ENCODE results near the gene A4GALT.
"Not testable (repeated sequence)": the region's sequence is repeated elsewhere in the genome, so short reads cannot be mapped to it uniquely, and the experiment has no call there.

The A4GALT gene

DNA sequence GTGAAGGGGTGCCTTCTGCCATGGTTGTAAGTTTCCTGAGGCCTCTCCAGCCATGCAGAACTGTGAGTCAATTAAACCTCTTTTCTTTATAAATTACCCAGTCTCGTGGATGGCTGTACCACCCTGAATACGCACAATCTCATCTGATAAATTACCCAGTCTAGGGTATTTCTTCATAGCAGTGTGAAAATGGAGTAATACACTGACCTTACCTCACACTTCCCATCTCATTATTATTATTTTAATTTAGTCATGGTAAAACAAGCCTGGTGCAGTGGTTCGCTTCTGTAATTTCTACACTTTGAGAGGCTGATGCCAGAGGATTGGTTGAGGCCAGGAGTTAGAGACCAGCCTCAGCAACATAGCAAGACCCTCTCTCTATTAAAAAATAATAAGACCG lies 41.0 kb downstream of the A4GALT start:
- no peak for DNase-seq

DNA sequence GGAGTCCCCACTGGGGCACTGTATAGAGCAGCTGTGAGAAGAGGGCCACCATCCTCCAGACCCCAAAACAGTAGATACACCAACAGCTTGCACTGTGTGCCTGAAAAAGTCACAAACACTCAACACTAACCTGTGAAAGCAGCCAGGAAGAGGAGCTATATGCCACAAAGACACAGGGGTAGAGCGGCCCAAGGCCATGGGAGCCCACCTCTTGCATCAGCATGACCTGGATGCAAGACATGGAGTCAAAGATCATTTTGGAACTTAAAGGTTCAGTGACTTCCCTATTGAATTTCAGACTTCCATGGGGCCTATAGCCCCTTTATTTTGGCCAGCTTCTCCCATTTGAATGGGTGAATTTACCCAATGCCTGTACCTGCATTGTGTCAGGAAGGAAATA lies 41.8 kb downstream of the A4GALT start:
- no peak for DNase-seq

DNA sequence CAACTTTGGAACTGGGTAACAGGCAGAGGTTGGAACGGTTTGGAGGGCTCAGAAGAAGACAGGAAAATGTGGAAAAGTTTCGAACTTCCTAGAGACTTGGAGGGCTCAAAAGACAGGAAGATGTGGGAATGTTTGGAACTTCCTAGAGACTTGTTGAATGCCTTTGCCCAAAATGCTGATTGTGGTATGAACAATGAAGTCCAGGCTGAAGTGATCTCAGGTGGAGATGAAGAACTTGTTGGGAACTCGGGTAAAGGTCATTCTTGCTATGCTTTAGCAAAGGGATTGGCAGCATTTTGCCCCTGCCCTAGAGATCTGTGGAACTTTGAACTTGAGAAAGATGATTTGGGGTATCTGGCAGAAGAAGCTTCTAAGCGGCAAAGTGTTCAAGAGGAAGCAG lies 42.7 kb downstream of the A4GALT start:
- DNase-seq, result not testable (repeated sequence)

DNA sequence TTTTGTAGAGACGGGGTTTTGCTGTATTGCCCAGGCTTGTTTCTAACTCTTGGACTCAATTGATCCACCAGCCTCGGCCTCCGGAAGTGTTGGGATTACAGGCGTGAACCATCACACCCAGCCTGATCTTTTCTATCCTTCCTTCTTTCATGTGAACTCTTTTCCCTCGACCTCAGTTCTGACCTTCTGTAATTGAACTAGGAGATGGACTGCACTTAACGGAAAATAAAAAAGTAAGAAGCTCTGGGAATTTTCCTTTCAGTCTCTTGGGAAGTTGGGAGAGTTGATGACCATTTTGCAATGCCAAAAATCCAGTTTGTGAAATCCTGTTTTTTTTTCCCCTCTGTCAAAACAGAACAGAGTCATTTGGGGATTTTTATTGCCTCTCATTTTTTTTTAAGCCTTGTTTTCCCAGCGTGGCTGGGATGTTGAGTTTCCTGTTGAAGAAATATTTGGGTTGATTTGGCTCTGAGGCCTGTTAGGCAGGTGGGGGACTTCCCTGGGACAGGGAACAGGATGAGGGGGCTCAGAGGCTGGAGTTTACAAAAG lies 44.5 kb downstream of the A4GALT start:
- DNase-seq, result no peak

DNA sequence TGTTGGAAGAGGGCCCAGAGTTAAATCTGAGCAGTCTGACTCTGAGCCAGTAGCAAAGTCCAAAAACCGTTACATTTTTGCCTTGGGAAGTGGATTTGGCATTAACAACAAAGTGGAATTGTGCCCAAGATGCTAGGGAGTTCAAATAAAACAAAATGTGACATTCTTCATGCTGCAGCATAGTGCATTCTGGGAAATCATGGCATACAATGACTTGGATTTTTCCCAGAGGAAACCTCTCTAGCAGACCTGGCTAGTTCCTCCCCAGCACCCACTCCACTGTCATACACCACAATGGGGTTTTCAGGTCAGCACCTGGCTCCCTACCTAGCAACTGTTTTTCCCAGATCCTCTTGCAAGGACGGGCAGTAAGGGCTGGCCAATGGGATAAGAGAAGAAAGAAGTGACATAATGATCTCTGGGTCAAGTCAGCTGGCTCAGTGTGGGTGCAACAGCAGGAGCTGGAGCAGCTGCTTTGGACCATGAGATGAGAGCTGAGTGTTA lies 46.7 kb downstream of the A4GALT start:
- DNase-seq, result no peak

DNA sequence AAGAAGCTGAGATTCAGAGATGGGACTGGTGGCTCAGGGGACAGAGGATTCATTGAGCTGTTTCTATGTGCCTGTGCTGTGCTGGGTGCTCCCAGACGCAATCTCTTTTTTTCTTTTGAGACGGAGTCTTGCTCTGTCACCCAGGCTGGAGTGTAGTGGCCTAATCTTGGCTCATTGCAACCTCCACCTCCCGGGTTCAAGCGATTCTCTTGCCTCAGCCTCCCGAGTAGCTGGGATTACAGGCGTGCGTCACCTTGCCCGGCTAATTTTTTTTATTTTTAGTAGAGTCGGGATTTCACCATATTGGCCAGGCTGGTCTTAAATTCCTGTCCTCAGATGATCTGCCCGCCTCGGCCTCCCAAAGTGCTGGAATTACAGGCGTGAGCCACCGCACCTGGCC lies 47.6 kb downstream of the A4GALT start:
- DNase-seq, result not testable (repeated sequence)

DNA sequence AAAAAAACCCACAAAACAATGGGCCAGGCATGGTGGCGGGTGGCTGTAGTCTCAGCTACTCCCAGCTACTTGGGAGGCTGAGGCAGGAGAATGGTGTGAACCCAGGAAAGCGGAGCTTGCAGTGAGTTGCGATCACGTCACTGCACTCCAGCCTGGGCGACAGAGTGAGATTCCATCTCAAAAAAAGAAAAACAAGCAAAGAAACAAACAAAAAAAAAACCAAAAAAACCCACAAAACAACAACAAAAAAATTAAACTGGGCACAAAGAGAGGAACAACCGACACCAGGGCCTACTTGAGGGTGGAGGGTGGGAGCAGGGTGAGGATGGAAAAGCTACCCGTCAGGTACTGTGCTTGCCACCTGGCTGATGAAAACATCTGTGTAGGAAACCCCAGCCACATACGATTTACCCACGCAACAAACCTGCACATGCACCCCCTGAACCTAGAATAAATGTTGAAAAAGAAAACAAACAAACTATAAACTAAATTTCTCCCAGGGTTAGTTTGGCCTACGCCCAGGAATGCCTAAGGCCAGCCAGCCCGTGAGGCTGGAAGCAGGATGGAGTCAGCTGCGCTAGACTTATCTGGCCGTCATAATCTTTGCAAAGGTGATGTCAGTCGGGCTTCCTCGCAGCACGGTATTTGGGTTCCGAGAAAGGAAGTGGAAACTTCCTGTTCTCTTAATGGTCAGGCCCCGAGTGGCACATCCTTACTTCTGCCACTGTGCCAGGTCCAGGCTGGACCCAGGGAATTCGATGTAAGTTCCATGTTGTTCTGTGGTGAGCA lies 49.6 kb downstream of the A4GALT start:
- DNase-seq, result no peak

DNA sequence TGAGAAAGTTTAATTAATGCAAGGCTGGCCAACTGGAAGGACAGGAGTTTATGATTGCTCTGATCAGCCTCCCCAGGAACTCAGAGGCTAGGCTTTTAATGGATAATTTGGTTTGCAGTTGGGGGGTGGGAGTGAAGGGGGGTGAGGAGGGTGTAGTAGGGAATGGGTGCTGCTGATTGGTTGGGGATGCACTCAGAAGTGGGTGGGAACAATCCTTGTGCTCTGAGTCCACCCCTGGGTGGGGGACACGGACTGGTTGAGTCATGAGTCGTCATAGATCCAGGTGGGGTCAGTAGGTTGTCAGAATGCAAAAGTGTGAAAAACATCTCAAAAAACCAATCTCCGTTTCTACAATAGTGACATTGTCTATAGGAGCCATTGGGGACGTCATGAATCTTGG lies 50.6 kb downstream of the A4GALT start:
- DNase-seq, result no peak

DNA sequence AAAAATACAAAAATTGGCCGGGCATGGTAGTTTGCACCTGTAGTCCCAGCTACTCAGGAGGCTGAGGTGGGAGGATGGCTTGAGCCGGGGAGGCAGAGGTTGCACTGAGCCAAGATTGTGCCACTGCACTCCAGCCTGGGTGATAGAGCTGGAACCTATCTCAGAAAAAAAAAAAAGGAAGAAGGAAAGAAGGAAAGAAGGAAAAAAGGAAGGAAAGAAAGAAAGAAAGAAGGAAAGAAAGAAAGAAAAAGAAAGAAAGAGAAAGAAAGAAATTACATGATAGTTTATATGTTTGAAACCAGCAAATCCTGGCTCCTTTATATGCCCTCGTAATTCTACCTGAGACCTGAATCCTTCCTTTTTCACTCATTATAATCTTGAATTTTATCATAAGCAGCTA lies 54.3 kb downstream of the A4GALT start:
- DNase-seq, result not testable (repeated sequence)

DNA sequence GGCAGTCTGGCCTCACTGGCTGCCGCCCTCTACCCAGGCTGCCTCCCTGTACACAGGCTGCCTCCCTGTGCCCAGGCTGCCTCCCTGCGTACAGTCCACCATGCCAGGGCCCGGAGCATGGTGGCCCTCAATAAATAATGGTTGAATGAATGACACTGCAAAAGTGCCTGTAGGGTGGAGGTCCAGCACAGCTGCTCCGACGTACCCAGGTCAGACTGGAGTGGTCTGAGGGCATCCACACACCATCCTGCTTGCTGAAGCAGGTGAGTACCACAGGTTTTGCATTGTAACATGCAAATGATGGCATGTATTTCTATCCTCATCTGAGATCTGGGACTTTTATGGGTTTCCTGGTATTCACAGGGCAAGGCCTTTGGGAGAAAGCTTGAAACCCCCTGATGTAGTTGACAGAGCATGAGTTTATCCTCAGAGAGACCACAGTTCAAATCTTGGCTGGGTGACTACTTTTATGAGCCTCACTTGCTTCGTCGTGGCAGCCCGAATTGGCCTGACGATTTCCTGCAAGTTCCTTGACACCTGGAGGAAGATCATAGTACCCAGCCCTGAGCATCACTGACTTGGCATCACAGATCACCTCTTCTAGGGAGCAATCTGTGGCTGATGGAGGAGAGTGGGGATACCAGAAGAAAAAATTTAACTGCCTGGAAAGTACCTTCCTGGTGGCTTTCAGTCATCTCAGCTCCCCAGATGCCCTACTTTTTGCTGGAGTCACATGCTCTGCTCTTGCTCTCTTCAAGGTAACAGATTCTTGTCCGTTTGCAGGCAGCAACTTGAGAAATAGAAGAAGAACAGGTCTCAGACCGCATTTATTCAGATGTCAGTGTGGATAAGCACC lies 55.5 kb downstream of the A4GALT start:
- DNase-seq, result no peak

DNA sequence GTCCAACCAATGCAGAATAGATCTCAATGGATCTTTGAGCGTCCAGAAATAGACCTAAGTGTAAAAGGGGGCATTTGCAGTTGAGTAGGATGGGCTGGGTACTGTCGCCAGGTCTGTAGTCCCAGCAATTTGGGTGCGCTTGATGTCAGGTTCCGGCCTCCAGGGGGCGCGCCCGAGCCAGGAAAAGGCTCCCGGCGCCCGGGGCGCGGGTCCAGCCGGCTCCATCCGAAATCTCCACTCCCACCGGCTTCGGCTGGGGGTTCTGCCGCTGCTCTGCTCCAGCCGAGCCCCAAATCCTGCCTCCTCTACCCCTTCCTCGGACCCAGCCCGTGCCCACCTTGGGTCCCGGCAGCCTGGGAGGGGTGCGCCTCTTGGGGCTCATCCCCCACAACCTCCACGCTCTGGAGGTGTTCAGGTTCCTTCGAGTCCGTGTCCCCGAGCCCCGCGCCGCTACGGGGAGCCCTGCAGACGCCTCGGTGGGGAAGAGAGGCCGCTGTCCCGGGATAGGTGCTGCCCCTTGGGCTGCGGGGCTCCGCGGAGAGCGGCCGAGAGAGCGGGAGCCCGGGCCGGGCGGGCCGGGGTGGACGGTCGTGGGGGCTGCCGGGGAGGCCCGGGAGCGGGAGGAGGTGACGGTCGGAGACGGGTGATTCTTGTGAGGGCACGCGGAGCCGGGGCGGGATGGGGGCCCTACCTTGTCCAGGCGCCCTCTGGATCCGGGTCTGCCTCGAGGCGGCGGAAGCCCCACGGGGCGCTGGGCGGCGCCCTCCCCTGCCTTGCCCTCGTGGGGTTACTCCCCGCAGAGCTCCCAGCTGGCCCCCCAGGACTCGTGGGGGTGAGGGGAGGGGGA lies 58.5 kb downstream of the A4GALT start:
- DNase-seq, result peak; percentile 61

DNA sequence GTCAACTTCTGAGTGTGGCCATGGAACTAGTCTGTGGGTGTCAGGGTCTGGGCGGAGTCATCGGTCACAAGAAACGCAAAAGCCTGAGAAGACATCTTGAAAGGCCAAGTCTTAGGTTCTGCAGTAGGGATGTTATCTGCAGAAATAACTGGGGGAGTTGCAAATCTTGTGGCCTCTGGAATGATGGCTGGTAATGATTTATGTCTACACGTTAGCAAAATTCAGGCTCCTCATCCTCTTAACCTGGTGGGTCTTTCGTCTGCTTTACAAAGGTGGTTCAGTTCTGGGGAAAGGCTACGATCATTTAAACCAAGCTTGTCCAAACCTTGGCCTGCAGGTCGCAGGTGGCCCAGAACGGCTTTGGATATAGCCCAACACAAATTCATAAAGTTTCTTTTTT lies 64.1 kb downstream of the A4GALT start:
- no peak for DNase-seq

DNA sequence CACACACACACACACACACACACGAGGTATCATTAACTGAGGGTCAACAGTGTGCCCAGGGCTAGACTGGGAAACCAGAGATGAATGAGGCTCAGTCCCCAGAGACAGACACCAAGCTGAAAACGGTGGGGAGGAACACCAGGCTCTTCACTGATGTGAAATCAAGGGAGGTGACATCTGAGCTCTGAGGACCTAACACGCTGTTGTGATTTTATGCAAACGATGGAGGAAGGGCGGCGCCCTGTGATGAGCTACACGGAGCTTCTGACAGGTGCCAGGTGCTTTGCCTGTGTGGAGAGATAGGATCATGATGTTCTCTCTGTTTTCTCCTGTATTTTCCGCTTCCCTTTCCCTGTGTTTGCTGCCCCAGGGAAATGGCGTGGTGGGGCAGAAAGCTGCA lies 65.0 kb downstream of the A4GALT start:
- no peak for DNase-seq

DNA sequence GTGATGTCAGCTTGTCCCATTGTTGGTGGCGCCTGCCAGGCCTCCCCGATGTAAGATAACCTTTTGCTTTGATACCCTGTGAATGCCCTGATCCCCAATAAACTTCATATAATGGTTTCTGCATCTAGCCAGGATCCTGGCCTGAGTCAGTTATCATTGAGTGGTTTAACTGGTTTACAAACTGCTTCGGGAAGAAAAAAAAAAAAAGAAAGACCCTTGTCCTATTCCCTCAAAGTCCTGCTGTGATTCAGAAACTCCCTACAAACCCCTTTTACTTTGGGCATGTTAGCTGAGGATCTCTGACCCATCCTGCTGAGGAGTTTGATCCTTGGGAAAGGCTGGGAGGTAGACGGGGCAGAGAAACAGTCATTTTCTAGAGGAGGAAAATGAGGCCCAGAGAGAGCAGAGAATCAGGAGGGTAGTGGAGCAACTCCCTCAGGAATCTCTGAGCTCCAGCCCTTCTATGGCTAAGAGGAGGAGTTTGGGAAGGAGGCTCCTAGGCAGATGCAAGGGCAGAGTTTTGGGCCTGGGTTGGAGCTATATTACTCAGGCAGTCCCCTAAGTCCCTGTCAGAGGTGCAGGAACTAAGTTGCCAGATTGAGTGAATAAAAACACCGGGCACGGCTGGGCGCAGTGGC lies 66.1 kb downstream of the A4GALT start:
- no peak for DNase-seq

DNA sequence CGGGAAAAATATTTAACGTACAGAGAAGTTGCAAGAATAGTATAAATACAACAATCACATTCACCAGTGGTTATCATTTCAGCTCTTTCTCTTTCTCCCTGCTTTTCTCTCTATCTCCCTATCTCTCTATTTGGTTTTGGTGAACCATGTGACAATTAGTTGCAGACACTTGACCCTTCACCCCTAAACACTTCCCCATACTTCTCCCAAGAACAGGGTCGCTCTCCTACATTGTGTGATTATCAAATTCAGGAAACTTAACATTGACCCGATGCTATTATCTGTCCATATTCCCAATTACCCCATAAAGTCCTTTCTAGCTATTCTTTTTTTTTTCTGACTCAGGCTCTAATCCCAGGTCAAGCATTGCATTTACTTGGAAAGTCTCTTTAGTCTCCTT lies 66.7 kb downstream of the A4GALT start:
- DNase-seq, result no peak

DNA sequence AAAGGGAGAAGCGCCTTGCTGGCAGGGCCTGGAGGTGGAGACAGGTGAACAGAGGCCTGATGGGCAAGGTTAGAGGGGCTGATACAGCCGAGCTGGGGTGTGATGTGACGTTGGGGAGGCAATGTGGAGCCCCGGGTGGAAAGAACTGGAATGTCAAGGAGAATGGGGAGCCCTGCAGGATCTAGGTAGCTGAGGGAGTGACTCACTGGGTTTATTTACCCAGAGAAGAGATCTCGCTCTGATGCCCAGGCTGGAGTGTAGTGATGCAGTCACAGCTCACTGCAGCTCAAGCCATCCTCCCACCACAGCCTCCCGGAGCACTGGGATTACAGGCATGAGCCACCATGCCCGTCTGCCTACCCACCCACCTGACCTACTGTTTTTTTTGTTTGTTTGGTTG lies 69.5 kb downstream of the A4GALT start:
- no peak for DNase-seq

DNA sequence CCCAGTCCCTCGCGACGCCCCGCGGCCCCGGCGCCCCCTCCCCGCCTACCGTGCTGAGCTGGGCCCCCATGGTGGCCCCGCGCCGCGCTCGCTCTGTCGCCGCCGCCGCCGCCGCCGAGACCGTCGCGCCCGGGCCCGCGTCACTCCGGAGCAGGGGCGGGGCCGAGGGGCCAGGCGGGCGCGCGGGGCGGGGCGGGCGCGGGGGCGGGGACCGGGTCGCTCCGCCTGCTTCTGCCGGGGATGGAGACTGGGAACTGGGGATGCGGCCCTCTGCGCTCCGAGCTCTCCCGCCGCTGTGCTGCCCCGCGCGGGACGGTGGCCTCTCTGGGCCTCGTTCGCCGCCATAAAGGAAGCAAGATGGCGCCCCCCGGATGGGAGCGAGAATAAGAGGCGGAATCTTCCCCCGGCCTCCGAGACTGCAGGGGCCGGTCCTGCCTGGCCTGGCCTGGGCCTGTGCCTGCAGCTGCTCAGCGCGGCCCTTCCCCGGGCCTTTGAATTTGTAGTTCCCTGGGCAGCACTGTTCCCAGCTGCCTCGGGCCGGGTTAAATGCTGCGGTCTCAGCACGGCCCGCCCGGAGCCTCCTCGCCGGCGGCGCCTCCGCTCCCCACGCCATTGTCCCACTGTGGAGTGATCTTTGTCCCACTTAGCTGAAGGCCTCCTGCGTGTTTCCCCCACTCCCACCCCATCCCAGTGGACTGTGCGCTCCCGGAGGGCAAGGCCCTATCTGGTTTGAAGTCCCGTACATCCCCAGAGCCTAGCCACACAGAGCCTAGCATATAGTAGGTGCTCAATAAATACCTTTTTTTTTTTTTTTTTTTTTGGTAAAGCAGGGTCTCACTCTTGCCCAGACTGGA lies 71.2 kb downstream of the A4GALT start, which contains the start of gene CYB5R3:
TSS of gene CYB5R3 (minus strand) at position 147 of the 854 bp plus-strand sequence. CDS start at position 70, 77 bp downstream.
- peak; percentile 87 for DNase-seq

DNA sequence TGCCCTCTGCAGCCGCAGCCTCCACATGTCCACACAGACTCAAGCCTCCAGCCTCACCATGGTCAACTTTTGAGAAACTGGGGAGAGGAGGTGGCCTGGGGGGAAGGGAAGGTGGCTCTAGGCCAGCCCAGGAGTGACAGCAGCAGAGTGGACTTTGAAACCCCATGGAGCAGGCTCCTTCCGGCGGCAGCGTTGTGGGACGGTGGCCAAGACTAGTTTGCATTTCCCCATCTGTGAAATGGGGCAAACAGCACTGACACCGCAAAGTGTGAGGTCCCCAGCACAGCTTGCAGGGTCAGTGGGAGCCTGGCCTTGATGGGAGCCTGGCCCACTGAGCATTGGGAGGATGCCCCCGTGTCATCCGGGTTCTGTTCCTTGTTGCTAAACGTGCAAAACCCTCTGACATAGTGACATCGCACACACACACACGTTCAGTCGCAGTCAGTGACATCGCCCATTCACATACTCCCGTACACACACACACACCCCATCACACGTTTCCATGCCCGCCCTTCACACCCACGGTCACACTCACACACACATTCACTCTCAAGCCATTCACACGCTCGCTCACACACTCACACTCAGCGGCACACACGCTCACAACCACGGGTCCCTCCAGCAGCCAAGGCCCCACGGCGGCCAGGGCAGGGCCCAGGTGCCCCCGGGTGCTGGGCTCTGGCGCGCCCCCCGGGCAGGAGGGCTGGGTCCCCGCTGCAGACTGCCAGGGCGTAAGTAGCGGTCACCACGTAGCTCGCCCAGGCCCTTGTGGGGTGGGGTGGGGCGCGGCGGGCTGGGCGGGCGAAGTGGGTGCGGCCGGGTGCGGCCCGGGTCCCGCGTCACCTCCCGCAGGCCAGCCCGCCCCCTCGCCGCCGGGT lies 72.1 kb downstream of the A4GALT start:
- peak; percentile 63 for DNase-seq

DNA sequence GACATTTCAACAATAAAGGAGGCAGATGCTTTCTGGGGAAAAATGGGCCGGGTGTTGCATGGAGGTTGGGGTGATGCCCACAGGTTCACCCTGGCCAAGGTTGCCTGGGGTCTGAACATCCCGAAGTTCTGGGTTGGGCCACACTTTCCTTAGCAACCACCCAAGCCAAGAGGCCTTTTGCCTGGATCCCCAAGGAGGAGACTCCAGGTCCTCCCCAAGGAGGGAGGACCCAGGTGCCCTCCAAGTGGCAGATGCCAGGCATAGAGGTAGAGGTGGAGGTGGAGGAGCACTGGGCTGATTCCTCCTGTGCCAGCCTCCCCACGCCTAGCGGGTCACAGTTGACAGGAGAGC lies 72.7 kb downstream of the A4GALT start:
- DNase-seq, result no peak

Data from 8988T (cell line).